Raji (cell line): ENCODE measurements around the gene SLC6A8.

Source experiments
- POLR2A ChIP-seq: IDR thresholded peaks from 2 replicates; pipeline ENCODE4 v1.6.1; 2011; ENCODE audit warnings: low read depth, low read length, control low read depth; ENCODE audit not compliant: insufficient read depth

Gene SLC6A8

DNA sequence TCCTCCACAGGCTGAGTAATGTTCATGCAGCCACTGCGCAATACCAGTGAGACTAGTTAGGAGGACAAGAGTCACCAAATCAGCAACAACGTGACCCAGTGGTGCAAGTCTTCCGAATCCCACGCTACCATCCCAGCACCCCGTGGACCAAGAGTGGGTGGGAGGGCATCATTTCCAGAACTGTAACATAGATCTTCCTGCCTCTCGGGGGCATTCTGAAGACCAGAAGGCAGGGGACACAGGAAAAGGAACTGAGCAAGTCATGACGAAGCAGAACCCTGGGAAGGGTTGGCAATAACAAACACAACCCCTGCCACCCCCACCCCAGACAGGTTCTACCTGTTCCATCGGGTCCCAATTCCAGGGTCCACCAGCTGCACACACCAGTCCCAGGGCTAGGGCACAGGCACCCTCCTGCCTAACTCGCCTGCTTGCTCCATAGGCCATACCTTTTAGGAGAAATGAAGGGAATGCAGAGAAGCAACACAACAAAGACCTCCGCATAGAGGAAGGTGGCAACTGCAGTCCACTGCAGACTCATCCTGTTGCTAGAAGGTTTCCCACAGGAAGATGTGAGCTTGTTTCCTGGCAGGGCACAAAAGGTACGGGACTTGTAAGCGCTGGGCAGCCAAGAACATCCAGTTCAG lies 35.1 kb downstream of the SLC6A8 start:
- TF ChIP-seq POLR2A, result no peak

DNA sequence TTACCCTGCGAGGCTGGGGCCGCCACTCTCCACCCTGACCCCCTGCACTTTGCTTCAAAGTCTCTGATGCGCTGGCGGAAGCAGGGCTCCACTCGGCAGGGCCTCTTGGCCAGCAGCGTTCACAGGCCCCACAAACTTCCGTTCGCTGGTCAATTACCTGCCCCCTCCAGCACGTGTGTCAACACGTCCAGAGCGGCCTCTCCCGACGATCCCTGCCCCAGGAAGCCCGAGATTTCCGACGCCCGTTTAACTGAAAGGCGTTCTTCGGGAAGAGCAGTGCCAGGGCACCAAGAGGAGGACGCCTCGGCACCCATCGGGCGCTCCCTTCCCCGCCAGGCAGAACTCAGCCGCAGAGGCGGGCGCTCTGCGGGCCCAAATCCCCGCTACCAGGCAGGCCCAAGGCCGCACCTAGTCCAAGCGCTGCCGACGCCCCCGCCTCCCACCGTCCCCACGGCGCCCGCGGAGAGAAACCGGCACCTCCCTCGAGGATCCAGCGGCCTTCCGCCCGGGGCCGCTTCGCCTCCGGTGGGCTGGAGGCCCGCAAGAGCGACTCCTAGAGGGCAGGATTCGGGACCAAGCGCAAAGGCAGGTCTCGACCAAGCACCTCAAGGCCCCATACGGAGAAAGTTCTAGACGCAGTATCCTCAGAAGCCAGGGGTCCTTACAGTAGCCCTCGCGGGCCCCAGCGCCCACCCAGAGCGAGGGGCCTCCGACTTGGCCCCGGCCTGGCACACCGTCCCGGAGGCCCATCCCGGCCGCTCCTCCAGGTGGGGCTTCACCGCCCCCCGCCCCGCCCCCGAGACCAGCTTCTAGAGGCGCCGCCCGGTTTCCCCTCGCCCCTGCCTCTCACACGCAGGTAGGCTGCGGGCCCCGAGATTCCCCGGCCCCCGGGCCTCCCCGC lies 35.9 kb downstream of the SLC6A8 start:
- 0 out of 2 replicates have a peak, but pooled peaks have one; percentile 21 for TF ChIP-seq POLR2A

DNA sequence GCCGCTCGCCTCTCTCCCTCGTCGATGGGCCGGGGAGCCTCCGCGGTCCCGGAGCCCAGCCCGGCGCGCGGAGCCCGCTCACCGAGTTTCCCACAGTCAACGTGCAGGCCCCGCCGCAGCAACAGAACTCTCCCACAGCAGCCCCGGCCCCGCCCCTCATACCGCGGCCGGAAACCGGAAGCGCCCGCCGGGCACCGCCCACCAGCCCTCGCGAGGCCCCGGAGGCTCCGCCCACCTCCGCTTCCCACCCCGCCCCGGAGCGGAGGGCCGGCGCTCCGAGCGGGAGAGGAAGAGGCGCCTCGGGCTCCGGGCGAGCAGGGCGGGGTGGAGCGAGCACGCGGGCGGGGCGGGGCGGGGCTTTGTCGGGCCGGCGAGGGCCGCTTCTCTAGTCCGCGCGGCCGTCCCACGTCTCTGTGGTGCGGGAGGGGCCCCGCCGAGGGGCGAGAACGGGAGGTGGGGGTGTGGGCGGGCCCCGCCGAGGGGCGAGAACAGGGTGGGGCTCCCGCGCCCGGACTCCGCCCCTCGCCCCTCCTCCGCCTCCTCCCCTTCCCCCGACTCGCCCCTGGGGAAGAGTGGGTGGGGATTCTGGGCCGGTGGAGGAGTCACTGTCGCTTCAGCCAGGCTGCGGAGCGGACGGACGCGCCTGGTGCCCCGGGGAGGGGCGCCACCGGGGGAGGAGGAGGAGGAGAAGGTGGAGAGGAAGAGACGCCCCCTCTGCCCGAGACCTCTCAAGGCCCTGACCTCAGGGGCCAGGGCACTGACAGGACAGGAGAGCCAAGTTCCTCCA lies 36.7 kb downstream of the SLC6A8 start, which contains the start of the genes ABCD1 and BCAP31:
TSS of gene ABCD1 (plus strand) at position 605 of the 787 bp plus-strand sequence. CDS start 411 bp downstream, outside the sequence.
TSS of gene BCAP31 (minus strand) at position 136 of the 787 bp plus-strand sequence. CDS start 1,143 bp downstream, outside the sequence.
- TF ChIP-seq POLR2A, result peak; percentile 46; the same call in 1 of the 2 replicates

DNA sequence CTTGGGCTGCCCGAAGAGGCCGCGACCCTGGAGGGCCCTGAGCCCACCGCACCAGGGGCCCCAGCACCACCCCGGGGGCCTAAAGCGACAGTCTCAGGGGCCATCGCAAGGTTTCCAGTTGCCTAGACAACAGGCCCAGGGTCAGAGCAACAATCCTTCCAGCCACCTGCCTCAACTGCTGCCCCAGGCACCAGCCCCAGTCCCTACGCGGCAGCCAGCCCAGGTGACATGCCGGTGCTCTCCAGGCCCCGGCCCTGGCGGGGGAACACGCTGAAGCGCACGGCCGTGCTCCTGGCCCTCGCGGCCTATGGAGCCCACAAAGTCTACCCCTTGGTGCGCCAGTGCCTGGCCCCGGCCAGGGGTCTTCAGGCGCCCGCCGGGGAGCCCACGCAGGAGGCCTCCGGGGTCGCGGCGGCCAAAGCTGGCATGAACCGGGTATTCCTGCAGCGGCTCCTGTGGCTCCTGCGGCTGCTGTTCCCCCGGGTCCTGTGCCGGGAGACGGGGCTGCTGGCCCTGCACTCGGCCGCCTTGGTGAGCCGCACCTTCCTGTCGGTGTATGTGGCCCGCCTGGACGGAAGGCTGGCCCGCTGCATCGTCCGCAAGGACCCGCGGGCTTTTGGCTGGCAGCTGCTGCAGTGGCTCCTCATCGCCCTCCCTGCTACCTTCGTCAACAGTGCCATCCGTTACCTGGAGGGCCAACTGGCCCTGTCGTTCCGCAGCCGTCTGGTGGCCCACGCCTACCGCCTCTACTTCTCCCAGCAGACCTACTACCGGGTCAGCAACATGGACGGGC lies 37.5 kb downstream of the SLC6A8 start:
- no peak for TF ChIP-seq POLR2A

DNA sequence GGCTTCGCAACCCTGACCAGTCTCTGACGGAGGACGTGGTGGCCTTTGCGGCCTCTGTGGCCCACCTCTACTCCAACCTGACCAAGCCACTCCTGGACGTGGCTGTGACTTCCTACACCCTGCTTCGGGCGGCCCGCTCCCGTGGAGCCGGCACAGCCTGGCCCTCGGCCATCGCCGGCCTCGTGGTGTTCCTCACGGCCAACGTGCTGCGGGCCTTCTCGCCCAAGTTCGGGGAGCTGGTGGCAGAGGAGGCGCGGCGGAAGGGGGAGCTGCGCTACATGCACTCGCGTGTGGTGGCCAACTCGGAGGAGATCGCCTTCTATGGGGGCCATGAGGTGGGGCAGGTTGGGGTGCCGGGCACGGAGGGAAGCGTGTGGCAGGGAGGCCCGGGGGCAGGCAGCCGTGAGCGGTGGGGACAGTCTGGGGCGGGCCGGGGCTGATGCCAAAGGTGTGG lies 38.1 kb downstream of the SLC6A8 start:
- TF ChIP-seq POLR2A, result no peak

DNA sequence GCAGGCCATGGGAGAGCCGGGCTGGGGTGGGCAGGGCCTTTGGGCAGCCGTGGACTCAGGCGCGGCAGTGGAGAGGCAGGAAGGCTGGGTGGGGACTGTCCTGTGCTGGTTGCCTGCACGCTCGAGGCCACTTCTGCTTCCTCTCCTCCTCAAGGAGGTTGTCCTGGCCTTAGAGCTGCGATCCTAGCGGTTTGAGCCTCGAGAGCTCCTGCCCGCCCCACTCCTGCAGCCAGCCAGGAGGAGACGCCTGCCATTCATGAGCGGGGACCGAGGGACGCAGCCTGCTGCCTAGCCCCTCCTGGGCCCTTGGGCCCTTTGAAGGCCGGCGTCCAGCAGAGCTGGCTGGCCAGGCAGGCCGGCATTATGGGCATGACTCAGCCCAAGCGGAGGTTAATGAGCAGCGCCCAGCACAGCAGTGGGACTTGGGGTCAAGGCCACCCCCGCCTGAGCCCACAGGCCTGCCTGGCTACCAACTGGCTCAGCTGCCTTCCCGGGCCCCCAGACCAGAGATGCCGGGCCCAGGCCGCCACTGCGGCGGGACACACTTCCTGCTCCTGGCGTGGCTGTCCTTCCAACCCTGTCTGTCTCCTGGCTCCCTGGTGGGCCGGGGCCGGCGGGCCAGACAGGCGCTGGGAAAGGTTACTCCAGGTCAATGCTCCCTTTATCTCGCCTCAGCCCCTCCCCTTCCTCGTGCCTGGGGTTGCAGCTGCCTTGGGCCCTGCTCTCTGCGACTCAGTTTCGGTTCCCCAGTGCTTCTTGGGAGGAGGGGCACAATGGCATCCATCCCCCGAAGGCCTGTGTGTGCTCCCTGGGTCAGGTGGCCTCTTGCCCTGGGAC lies 38.8 kb downstream of the SLC6A8 start:
- TF ChIP-seq POLR2A, result peak; percentile 29; the same call in 1 of the 2 replicates

DNA sequence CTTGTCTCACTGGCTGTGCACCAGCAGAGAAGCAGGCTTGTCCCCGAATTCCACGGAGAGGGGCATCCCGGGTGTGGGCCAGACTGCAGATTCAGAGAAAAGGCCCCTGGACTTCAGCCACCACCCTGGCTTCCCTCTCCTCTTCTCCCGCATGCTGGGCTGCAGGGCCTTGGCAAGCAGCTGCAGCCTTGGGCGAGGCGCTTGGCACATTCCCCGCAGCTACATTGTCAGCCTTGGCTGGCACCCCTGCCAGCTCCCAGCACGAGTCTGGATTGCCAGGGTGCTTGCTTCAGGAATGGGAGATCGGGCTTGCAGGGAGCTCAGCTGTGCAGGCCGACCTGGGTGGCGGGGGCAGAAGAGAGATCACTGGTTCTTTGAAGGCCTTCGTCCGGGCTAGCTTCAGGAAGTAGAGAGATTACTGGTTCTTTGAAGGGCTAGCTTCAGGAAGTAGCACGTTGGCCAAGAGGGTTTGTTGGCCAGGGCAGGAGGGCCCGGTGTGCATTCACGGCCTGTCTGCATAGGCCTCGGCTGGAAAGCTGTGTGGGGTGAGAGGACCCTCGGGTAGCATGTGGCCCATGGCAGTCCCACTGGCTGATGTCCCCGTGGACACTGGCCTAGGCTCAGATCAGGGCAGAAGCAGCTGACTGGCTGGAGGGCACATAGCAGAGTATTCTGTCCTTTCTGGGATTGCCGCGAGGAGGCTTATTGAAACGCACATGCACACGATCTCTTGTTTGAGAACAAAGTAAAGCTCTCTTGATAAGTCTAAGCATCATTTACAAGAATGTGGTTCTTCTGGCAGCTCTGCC lies 39.6 kb downstream of the SLC6A8 start:
- TF ChIP-seq POLR2A, result no peak

DNA sequence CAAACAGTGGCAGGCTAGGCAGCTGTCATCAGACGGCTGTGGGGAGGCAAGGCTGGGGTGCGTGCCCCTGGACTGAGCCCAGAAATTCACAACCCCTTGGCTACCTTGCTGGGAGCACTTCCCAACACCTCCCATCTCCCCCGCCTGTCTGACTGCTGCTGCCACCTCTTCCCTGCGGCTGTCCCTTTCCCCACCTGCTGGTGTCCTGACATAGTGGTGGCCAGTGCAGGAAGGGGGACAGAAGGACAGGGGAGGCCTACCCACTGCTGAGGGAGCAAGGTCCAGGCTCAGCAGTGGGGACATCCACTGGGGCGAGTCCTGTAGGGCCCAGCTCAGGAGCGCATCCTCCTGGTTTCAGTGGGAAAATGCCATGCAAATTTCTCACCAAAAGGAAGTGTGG lies 40.4 kb downstream of the SLC6A8 start:
- TF ChIP-seq POLR2A, result no peak

DNA sequence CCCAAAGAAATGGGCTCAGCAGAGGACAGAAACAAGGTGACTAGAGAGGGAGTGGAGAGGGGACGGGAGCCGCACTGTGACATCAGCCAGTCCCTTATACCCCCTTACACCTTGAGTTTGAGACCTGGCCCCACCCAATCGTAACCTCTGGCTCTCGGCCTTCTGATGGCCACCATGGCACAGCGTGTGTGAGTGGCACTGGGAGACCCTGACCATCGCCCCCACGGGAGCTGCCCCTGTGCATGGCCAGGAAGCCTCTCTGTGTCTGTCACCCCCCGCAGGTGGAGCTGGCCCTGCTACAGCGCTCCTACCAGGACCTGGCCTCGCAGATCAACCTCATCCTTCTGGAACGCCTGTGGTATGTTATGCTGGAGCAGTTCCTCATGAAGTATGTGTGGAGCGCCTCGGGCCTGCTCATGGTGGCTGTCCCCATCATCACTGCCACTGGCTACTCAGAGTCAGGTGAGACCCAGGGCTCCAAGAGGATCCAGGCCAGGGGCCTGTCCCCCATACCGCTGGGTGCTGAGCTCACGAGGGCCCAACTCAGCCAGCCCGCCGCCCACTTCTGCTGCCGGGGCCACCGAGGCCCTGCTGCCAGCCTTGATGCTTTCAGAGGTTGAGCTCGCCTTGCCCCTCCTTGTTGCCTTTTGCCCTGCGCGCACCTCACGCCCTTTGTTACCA lies 41.4 kb downstream of the SLC6A8 start:
- no peak for TF ChIP-seq POLR2A

DNA sequence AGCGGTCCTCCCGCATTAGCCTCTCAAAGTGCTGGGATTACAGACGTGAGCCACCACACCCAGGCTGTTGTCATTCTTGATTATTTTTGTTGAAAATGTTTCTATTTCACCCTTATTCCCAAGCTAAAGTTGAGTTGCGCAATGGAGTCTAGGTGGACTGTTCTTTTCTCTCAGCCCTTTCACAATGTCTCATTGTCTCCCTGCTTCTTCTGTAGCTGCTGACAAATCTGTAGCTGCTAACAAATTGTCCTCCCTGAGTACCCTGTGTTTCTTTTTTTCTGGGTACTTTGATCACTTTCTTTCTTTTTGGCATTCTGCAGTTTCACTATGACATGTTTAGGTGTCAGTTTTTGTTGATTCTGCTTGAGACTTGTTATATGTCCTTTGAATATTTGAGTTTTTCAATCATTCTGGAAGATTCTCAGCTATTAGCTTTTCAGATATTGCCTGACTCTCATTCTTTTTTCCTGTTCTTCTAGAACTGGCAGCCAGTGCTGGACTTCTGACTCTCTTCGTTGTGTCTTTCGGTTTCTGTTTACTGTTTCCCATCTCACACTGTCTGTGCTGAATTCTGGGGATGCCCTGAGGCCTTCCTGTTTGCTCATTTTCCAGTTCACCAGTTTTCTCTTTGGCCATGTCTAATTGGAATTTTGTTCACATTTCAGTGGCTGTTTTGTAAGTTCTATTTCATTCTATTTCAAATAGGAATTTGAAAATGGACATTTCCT lies 43.6 kb downstream of the SLC6A8 start:
- TF ChIP-seq POLR2A, result no peak

DNA sequence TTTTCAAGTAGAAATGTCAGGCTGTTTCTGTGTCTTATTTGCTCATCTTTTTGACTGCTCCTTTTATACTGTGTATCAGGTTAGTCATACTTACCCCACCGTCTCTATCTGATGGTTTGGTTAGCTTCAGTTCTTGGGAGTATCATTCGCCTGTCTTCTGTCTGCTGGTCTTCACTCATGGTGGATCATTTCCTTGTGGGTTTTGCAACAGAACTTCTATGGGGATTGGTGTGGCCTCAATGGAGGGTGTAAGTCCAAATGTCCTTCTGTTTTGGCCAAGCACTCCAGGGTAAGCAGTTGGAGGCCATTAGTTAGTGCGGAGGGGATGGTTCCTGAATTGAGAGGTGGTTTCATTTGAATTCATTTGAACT lies 44.1 kb downstream of the SLC6A8 start:
- no peak for TF ChIP-seq POLR2A

DNA sequence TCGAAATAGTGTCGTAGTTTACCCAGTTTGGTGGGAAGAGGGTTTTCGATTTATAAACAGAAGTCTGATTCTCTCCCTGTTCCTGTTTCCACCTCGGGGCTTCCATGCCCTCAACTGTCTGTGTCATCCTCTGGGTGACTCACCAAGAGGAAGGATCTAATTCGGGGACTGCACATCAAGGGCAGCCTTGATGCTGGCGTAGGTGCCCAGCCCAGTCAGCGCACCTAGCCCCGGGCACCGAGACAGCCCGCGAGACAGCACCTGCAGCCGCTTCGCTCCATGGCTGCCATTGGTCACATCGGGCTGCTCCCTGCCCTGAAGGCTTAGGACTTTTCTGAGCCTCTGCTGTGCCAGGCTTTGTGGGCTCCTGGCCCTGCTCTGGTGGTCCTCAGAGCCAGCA lies 44.7 kb downstream of the SLC6A8 start:
- TF ChIP-seq POLR2A, result no peak
